Pancreas (tissue), 10 donors: ENCODE results near the gene ZSWIM8. TPM values are rescaled to one million over a fixed set of nuclear protein-coding genes. Genes with fewer than 3 reads are reported as not detected.

Source experiments
- ATAC-seq, 4 donors: fragments of 200-7000 bp; cut with Tn5 transposase; one replicate each; pipeline versions ENCODE4 v1.8.0 to v1.9.1; 2020; ENCODE audit warnings: mild to moderate bottlenecking in 4 of 4, moderate library complexity in 4 of 4
- DNase-seq, 6 donors: peaks; one replicate each; pipeline ENCODE4 v3.0.0-alpha.2; 2020
- FAIRE-seq: peaks from 2 replicates; lab custom pipeline; 2012; peaks lifted over from hg19 to GRCh38; lab: Jason Lieb, UNC
- H3K27ac ChIP-seq, 4 donors: fragments of 200-600 bp; sonication (generic); 1 replicate in 3 of 4; 2 replicates in 1 of 4; pipeline versions ENCODE4 v1.5.0 to v1.8.0; 2020
- H3K27me3 ChIP-seq, 4 donors: fragments of 200-600 bp; one replicate each; pipeline ENCODE4 v1.8.0; 2021
- H3K36me3 ChIP-seq, 3 donors: fragments of 200-600 bp; sonication (generic) in 1 of 3; one replicate each; pipeline versions ENCODE4 v1.5.0 to v1.8.0; 2020 to 2021
- H3K4me1 ChIP-seq, 3 donors: fragments of 200-600 bp; one replicate each; pipeline ENCODE4 v1.8.0; 2021
- H3K4me3 ChIP-seq, 4 donors: fragments of 200-600 bp; sonication (generic) in 2 of 4; one replicate each; pipeline versions ENCODE4 v1.5.0 to v1.8.0; 2020 to 2021
- H3K9me3 ChIP-seq, 4 donors: fragments of 200-600 bp; one replicate each; pipeline ENCODE4 v1.8.0; 2021
- CTCF ChIP-seq, 4 donors: fragments of 200-600 bp; sonication (generic) in 3 of 4; IDR thresholded peaks; one replicate each; pipeline versions ENCODE4 v1.5.0 to v1.8.0; 2021; ENCODE audit warnings: antibody characterized with exemption in 4 of 4
- WGBS, 2 donors: extraction: QIAGEN DNeasy Blood & Tissue Kit; methylation state at CpG; one replicate each; pipeline ENCODE4 v1.1.7; 2013; 5-methylcytosine and 5-hydroxymethylcytosine counted together
- intact Hi-C, 3 donors: fragments of 100-400 bp; cut with DNase I; formaldehyde crosslinking; loops; one replicate each; pipeline versions ENCODE4 v1.11.1 to v1.14.2; 2022
- polyA plus RNA-seq, 2 donors: library from polyadenylated mRNA; stranded (reverse); fragments of 200-250 nt; gene quantifications; one replicate each; pipeline ENCODE4 v1.2.3, GENCODE V29; 2013
- total RNA-seq, 6 donors: library from RNA; stranded (reverse); fragmentation: NEBNext Ultra II Directional in 4 of 6; extraction: Animal tissue kit (Norgen Biotek cat#: 25700) in 4 of 6; gene quantifications; one replicate each; pipeline versions ENCODE4 v1.2.1 to v1.2.4, GENCODE V29; 2021 to 2023
- donor health status: healthy with polysubstance abuse.
- donor health status: DM: no; HTN: no; CAD: no; lungs with moderate emphysema.
- donor health status: DM: no; HTN: no; CAD: no.
- donor health status: control.
- donor health status: control.
- donor health status: Bipolar disorder and iron deficiency.
- donor health status: DM: yes; HTN: yes; CAD: no.
- donor health status: DM: no; HTN: no; CAD: no.
- donor health status: DM: no; HTN: no; CAD: no.
- donor health status: DM: yes; HTN: yes; CAD: no.

ZSWIM8 gene
- total and polyA plus RNA-seq, 8 donors = 20.7 to 187 (median 40.1) TPM

DNA sequence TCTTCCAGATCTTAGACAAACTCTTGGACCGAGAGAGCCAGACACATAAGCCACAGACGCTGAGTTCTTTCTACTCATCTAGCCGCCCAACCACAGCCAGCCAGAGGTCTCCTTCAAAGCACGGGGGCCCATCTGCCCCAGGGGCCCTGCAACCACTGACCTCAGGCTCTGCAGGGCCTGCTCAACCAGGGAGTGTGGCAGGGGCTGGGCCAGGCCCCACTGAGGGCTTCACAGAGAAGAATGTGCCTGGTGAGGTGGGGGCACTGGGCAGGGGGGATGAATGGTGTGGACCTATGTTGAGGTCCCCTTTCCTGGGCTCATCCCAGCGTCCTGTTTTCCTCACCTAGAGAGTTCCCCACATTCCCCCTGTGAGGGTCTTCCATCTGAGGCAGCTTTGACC lies 11.4 kb downstream of the ZSWIM8 start:
- TF ChIP-seq CTCF (IDR thresholded peaks at IDR 0.05) = no peak
- WGBS, 2 donors = 85 to 87% methylated on average over 5 of the region's 5 CpGs
- no peaks in the 10 kb centered on the region for H3K4me1 ChIP-seq
- FAIRE-seq (no peak), ATAC-seq (no peak), DNase-seq (peak in 1 of 6 donors; percentile 31)
- H3K9me3 ChIP-seq = no peaks in the 10 kb centered on the region
- no peak overlapping the region for H3K27ac ChIP-seq
- H3K27me3 ChIP-seq = no peaks in the 10 kb centered on the region
- H3K4me3 ChIP-seq = no peak overlapping the region
- peaks cover 4 to 77% (median 24%) of the 10 kb centered on the region in 3 donors for H3K36me3 ChIP-seq
- intact Hi-C loops = no loop called here

GRCh38 chr10:73797324-73798025 lies 12.1 kb downstream of the ZSWIM8 start:
- H3K9me3 ChIP-seq = no peaks in the 10 kb centered on the region
- intact Hi-C loops = no loop called here
- FAIRE-seq = no peak
- 85 to 93% methylated on average over 19 of the region's 19 CpGs for WGBS, 2 donors
- no peak for TF ChIP-seq CTCF (IDR thresholded peaks at IDR 0.05)
- H3K27me3 ChIP-seq = no peaks in the 10 kb centered on the region
- DNase-seq = peak in 1 of 6 donors; percentile 53
- H3K27ac ChIP-seq = no peak overlapping the region
- H3K4me1 ChIP-seq = no peaks in the 10 kb centered on the region
- ATAC-seq = no peak
- H3K4me3 ChIP-seq = no peak overlapping the region
- H3K36me3 ChIP-seq = peaks cover 0 to 75% (median 17%) of the 10 kb centered on the region in 3 donors

GRCh38 chr10:73798087-73798486 lies 12.7 kb downstream of the ZSWIM8 start:
- peaks cover 0 to 76% (median 11%) of the 10 kb centered on the region in 3 donors for H3K36me3 ChIP-seq
- H3K4me3 ChIP-seq = no peak overlapping the region
- no peak for FAIRE-seq
- no peak for TF ChIP-seq CTCF (IDR thresholded peaks at IDR 0.05)
- H3K27ac ChIP-seq = no peak overlapping the region
- WGBS, 2 donors = 92 to 96% methylated on average over 6 of the region's 6 CpGs
- peak in 1 of 6 donors; percentile 43 for DNase-seq
- H3K9me3 ChIP-seq = no peaks in the 10 kb centered on the region
- H3K27me3 ChIP-seq = no peaks in the 10 kb centered on the region
- H3K4me1 ChIP-seq = no peaks in the 10 kb centered on the region
- ATAC-seq = no peak
- intact Hi-C loops = no loop called here

GRCh38 chr10:73798927-73799560 lies 13.6 kb downstream of the ZSWIM8 start:
- WGBS, 2 donors = 82 to 91% methylated on average over 8 to 10 of the region's 10 CpGs
- H3K27ac ChIP-seq = no peak overlapping the region
- ATAC-seq (peak in 3 of 4 donors; percentile 12 to 14 (median 13)), DNase-seq (peak in 2 of 6 donors; percentile 15 to 53), FAIRE-seq (no peak)
- no peak overlapping the region for H3K4me3 ChIP-seq
- H3K36me3 ChIP-seq = peaks cover 5 to 74% (median 10%) of the 10 kb centered on the region in 3 donors
- H3K4me1 ChIP-seq = no peaks in the 10 kb centered on the region
- TF ChIP-seq CTCF (IDR thresholded peaks at IDR 0.05) = no peak
- H3K27me3 ChIP-seq = no peaks in the 10 kb centered on the region
- intact Hi-C loops = no loop called here
- no peaks in the 10 kb centered on the region for H3K9me3 ChIP-seq
